Stimulated activated effector memory CD8-positive, alpha-beta T cell treated with anti-CD3 and anti-CD28 coated beads, Interleukin-12 subunit alpha, Interleukin-12 subunit beta, amount 100 ng/mL, for 72 hours (primary cell): Measurements from ENCODE around the gene RANBP3.

ENCODE experiments used
- ATAC-seq: fragments of 150-1000 bp; cut with Tn5 transposase; 2 replicates; pipeline ENCODE4 v1.10.0; 2021
- DNase-seq, 2 donors: peaks; one replicate each; pipeline ENCODE4 v3.0.0; 2021 to 2022; ENCODE audit warnings: low spot score in 2 of 2
- H3K27ac Mint-ChIP-seq: one replicate; pipeline ENCODE4 v1.8.0; 2022; ENCODE audit warnings: mild to moderate bottlenecking, mixed read lengths
- H3K36me3 Mint-ChIP-seq: one replicate; pipeline ENCODE4 v1.8.0; 2022; ENCODE audit warnings: mild to moderate bottlenecking, mixed read lengths
- H3K4me1 Mint-ChIP-seq: one replicate; pipeline ENCODE4 v1.8.0; 2022; ENCODE audit warnings: mixed read lengths
- H3K4me3 Mint-ChIP-seq: one replicate; pipeline ENCODE4 v1.8.0; 2022; ENCODE audit warnings: mild to moderate bottlenecking, mixed read lengths
- H3K9me3 Mint-ChIP-seq: one replicate; pipeline ENCODE4 v1.8.0; 2022; ENCODE audit warnings: mixed read lengths

RANBP3 gene

DNA sequence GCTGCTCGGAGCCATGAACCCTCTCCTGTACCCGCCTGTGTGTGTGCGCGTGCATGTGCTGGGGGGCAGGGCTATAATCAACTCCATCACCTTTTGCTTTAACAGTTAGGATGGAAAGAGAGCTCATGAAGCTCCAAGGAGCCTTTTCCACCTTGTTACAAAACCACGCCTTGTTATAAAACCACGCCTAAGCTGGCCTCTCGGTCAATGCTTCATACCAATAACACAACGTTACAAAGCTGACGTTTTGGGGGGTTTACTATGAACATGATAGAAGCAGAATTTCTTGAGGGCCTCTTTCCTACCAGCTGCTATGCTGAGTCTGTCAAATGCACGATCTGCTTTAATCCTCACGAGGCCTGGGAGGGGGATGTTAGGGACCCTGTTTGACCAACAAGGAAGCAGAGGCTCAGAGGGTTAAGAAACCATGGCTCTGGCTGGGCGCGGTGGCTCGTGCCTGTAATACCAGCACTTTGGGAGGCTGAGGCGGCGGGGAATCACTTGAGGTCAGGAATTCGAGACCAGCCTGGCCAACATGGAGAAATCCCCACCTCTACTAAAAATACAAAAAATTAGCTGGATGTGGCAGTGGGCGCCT, 52.0 kb downstream of the RANBP3 start:
- ATAC-seq, result no peak
- Mint-ChIP-seq H3K36me3 (peaks cover 98% of the 10 kb centered on the region), H3K4me1 (no peaks in the 10 kb centered on the region), H3K4me3 (no peak overlapping the region), H3K9me3 (no peaks in the 10 kb centered on the region), H3K27ac (no peak overlapping the region)
- DNase-seq, result no peak

DNA sequence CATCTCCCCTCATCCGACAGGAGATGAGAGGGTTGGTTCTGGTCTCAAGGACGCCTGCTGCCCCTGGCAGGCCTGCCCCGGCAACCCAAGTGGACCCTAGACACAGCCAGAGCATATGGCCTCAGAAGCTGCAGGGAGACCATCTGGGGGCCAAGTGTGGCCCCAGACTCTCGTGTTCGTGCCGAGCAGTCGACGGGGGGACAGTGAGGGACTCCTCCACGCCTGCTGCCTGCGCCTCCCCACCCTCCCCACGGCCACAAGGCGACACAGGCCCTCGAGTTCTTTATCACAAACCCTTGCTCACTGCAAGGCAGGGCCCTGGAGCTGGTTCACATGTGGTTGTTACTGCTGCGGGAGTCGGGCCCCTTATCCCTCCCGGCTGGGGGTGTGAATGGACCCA, 54.6 kb downstream of the RANBP3 start:
- Mint-ChIP-seq H3K27ac (no peak overlapping the region), H3K9me3 (no peaks in the 10 kb centered on the region), H3K4me1 (no peaks in the 10 kb centered on the region), H3K36me3 (peaks cover 98% of the 10 kb centered on the region), H3K4me3 (no peak overlapping the region)
- ATAC-seq (no peak), DNase-seq (no peak)

DNA sequence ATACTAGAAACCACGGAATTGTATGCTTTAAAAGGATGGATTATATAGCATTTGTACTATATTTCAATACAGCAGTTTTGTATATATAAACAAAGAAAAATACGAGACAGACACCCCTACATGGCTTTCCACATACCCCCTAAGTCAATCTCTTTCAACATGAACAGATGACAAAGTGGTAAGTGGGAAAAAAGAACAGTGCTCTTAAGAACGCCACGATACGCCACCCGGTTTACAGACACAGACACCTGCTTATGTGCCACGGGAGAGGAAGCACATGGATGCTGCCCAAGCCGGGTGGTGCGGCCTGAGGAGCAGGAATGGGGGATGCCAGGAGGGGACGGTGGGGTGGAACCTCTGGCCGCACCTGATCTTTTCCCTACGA, 55.8 kb downstream of the RANBP3 start:
- Mint-ChIP-seq H3K36me3 (peaks cover 99% of the 10 kb centered on the region), H3K27ac (no peak overlapping the region)

DNA sequence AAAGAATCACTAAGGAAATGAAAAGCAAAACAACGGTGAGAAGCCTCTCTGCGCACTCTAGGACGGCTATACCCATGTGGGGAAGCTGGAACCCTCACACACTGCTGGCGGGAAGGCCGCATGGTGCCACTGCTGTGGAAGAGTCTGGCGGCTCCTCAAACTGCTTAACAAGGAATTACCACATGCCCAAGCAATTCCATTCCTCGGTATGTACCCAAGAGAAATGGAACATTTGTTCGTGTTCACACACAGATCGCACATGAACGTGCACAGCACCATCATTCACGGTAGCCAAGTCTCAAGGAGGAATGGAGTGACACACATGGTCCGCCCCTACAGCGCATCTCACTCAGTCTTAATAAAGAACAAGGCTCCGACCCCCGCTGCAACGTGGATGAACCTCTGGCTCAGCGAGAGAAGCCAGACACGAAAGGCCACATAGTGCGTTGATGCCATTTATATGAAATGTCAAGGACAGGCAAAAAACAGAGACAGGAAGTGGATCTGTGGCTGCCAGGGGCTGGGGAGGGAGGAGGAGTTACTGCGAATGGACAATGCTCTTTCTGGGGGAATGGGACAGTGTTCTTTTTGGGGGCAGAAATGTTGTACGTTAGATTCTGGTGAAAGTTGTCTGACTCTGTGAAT, 56.3 kb downstream of the RANBP3 start:
- H3K9me3 Mint-ChIP-seq, result no peaks in the 10 kb centered on the region
- H3K4me1 Mint-ChIP-seq, result no peaks in the 10 kb centered on the region
- H3K27ac Mint-ChIP-seq, result no peak overlapping the region
- no peak overlapping the region for H3K4me3 Mint-ChIP-seq
- H3K36me3 Mint-ChIP-seq, result peaks cover 99% of the 10 kb centered on the region
- ATAC-seq, result no peak
- no peak for DNase-seq

More for the DNA sequence above, 55.8 kb downstream of the RANBP3 start:
- H3K9me3 Mint-ChIP-seq, result no peaks in the 10 kb centered on the region
- no peak overlapping the region for H3K4me3 Mint-ChIP-seq
- H3K4me1 Mint-ChIP-seq, result no peaks in the 10 kb centered on the region
- DNase-seq (no peak), ATAC-seq (no peak)

DNA sequence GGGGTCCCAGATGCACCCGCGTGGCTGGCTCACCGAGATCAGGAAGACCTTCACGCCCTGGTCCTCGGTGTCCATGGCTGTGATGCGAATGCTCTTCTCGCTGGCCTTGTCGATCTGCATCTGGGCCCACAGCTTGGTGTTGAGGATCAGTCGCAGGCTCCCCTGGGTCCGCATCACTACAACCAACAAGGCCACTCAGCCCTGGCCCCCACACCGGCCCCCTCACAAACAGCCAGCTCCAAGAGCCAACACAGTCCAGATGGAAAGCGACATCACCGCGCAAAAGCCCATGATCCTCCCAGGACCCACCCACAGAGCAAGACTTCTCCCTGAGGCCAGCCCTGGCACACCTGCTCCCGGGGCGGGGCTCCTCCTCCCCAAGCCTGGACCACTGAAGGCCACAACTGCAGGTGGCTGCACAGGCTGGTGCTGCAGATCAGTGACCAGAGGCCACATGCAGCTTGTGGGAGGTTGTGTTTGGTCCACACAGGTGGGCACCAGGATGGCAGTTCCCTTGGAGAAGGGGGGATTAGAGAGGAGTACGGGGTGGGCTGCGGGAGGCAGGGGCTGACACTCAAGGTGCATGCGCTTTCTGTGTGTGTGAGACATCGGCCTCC, 59.4 kb downstream of the RANBP3 start:
- ATAC-seq (no peak), DNase-seq (no peak)
- Mint-ChIP-seq H3K27ac (peak overlapping the region; percentile 70), H3K4me1 (no peaks in the 10 kb centered on the region), H3K4me3 (no peak overlapping the region), H3K9me3 (no peaks in the 10 kb centered on the region), H3K36me3 (peaks cover 82% of the 10 kb centered on the region)

DNA sequence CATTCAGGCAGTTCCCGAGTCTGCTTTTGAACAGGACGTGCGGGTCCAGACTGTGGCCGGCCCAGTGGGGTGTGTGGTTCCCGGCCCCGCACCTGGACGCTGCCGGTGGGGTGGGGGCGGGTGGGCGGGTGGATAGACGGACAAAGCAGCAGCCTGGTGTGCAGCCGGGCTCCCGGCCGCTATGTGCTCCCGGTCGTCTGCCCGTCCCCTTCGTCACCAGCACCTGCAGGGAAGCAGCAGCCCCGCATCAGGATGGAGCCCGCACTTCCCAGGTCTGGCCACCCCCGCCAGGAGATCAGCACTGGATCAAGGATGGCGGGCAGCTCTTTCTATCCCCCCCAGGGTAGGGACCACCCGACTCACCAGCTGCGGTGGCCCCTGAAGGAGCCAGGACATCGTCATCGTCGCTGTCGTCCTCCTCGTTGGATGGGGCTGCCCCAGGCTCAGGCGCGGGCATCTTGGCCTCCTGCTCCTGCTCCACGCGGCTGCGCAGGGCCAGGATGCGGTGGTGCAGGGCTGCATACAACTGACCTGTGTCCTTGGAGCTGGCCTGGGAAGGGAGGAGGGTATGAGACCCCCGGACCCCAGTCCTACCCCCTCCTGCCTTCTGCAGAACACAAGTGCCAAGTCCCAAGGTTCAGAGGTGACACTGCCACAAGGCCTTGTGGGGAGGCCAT, 60.4 kb downstream of the RANBP3 start:
- Mint-ChIP-seq H3K9me3 (no peaks in the 10 kb centered on the region), H3K27ac (peak overlapping the region; percentile 78), H3K4me1 (no peaks in the 10 kb centered on the region), H3K4me3 (no peak overlapping the region), H3K36me3 (peaks cover 72% of the 10 kb centered on the region)
- DNase-seq (no peak), ATAC-seq (no peak)

DNA sequence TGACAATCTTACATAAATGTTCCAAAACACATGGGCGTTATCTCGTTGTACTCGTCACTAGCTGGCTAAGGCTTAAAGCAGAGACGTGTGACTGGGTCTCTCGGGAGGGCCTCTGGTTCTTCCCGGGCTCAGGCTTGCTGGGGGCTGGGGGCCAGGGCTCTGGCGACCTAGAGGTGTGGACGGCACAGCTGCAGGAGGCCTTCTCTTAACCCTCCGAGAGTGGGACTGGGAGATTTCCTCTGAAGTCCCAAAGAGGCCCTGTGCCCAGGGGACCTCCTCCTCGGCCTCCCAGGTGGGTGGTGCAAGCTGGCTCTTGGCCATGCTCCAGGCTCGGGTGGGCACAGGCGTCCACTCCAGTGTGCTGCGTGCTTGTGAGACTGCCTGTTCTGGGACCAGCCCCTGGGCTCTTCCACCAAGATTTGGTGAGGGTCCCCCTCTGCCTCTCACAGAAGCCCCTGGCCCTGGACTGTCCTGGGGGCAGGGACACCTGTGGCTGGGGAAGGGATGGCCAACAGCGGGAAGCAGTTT, 61.7 kb downstream of the RANBP3 start:
- no peaks in the 10 kb centered on the region for H3K9me3 Mint-ChIP-seq
- H3K27ac Mint-ChIP-seq, result peak overlapping the region; percentile 78
- DNase-seq, result no peak
- peaks cover 58% of the 10 kb centered on the region for H3K36me3 Mint-ChIP-seq
- H3K4me3 Mint-ChIP-seq, result no peak overlapping the region
- ATAC-seq, result no peak
- H3K4me1 Mint-ChIP-seq, result no peaks in the 10 kb centered on the region

DNA sequence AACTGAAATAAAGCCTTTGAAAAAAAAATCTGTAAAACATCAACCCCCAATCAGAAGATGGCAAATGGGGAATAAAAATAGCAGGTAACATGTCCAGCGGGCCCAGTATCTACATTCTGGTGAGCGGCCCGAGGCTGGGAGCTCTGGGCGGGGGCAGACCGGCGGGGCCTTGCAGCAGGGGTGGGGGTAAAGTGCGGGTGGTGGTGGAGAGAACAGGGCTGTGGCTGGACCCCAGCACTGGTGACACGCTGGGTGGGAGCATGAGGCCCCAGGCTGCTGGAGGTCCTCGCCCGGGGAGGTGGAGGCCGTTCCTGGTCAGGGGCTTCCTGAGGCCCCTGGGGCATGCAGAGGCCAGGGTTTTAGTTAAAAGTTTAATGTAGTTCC, 62.2 kb downstream of the RANBP3 start:
- Mint-ChIP-seq H3K27ac (no peak overlapping the region), H3K36me3 (peaks cover 54% of the 10 kb centered on the region)
- DNase-seq, result no peak

DNA sequence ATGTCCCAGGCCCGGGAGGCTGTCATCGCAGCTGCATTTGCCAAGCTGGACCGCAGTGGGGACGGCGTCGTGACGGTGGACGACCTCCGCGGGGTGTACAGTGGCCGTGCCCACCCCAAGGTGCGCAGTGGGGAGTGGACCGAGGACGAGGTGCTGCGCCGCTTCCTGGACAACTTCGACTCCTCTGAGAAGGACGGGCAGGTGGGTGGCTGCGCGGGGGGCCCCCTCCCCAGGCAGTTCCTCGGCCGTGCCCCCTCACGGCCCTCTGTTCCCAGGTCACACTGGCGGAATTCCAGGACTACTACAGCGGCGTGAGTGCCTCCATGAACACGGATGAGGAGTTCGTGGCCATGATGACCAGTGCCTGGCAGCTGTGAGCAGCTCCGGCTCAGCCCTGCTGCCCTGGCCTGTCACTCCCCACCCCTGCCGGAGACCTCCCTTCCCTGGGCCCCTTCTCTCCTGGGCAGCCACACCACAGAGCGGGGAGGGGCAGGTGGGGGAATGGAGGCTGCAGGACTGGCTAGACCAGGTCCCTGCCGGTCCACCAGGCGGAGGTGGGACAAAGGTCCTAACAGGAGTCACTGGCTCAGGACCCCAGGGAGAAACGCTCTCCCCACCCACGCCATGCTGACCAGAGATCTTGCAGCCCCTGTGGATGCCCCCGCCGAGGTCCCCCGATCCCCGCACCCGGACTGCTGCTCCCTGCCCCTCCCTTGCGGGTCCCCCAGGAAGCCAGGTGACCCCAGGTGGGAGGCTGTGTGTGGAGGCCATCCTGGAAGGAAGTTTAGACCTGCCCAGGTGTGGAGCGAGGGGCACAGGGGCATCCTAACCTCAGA, 62.8 kb downstream of the RANBP3 start:
- DNase-seq, result no peak
- Mint-ChIP-seq H3K4me1 (no peaks in the 10 kb centered on the region), H3K9me3 (no peaks in the 10 kb centered on the region), H3K27ac (no peak overlapping the region), H3K36me3 (peaks cover 48% of the 10 kb centered on the region), H3K4me3 (no peak overlapping the region)
- ATAC-seq, result no peak

More for the DNA sequence above, 62.2 kb downstream of the RANBP3 start:
- no peak for ATAC-seq
- no peak overlapping the region for H3K4me3 Mint-ChIP-seq
- H3K4me1 Mint-ChIP-seq, result no peaks in the 10 kb centered on the region
- no peaks in the 10 kb centered on the region for H3K9me3 Mint-ChIP-seq

DNA sequence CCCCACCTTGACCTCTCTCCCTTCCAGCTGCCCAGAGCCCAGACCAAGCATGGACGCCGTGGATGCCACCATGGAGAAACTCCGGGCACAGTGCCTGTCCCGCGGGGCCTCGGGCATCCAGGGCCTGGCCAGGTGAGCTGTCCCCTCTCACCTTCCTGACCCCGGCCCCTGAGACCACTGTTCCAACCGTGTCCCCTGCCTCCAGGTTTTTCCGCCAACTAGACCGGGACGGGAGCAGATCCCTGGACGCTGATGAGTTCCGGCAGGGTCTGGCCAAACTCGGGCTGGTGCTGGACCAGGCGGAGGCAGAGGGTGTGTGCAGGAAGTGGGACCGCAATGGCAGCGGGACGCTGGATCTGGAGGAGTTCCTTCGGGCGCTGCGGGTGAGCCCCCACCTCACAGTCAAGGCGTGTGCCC, 63.6 kb downstream of the RANBP3 start:
- Mint-ChIP-seq H3K4me3 (no peak overlapping the region), H3K27ac (no peak overlapping the region), H3K9me3 (no peaks in the 10 kb centered on the region), H3K36me3 (peaks cover 40% of the 10 kb centered on the region), H3K4me1 (no peaks in the 10 kb centered on the region)
- no peak for DNase-seq
- ATAC-seq, result no peak

DNA sequence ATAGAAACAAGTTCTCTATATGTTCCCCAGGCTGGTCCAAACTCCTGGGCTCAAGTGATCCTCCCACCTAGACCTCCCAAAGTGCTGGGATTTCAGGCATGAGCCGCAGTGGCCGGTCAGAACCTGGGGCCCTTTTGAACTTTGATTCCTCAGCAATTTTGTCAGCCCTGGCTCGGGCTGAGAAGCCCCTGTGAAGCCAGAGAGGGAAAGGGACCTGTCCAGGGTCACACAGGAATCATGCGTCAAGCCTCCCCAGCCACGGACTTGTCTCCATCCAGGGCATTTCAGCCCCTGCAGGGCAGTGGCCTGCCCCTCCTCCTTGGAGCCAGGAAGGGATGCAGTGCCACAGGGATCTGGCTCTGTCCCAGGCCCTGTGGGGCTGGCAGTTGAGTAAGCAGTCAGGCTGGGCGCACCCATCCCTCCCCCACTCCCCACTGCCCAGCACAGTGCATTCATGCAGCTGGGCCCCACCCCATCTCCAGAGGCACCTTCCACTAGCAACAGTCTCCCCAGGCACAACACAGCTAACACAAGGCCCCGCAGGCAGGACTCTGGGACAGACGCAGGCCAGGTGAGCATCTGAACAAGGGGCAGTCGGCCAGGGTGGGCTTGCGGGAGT, 64.1 kb downstream of the RANBP3 start, which contains the start of gene CAPS:
Gene CAPS, plus strand, starts transcription at position 516 of the 619 bp plus-strand sequence. CDS start 153 bp downstream, outside the sequence.
- no peaks in the 10 kb centered on the region for H3K4me1 Mint-ChIP-seq
- no peak within 1 kb of the TSS for H3K4me3 Mint-ChIP-seq
- no peaks in the 10 kb centered on the region for H3K9me3 Mint-ChIP-seq
- no peak within 1 kb of the TSS for H3K27ac Mint-ChIP-seq
- ATAC-seq, result peak; percentile 5
- DNase-seq, result no peak
- H3K36me3 Mint-ChIP-seq, result peaks cover 34% of the 10 kb centered on the region

DNA sequence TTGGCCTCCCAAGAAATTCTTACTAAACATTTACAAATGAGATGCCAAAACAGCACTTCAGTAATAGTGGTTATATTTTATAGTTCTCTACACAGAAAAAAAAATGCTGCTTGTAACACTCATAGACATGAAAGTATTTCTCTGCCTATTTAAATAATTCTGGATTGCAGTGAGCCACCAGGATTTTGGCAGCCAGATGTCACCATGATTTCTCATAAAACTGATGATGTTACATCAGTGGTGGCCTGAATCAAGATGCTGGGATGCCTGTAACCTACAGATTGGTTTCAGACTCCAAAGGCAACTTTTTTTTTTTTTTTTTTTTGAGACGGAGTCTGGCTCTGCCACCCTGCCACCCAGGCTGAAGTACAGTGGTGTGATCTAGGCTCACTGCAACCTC, 66.6 kb downstream of the RANBP3 start:
- no peak overlapping the region for H3K4me3 Mint-ChIP-seq
- DNase-seq, result no peak
- H3K36me3 Mint-ChIP-seq, result peaks cover 11% of the 10 kb centered on the region
- H3K27ac Mint-ChIP-seq, result no peak overlapping the region
- no peaks in the 10 kb centered on the region for H3K9me3 Mint-ChIP-seq
- H3K4me1 Mint-ChIP-seq, result peaks cover 11% of the 10 kb centered on the region
- ATAC-seq, result no peak

DNA sequence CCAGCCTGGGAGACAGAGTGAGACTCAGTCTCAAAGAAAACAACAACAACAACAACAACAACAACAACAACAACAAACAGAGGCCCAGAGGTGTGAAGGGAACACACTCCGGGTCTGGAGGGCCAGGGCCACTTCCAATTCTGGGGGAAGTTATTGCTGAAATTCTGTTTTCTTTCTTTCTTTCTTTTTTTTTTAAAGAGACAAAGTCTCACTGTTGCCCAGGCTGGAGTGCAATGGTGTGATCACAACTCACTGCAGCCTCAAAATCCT, 67.4 kb downstream of the RANBP3 start:
- no peak for DNase-seq
- ATAC-seq, result no peak
- Mint-ChIP-seq H3K4me3 (no peak overlapping the region), H3K4me1 (peaks cover 15% of the 10 kb centered on the region), H3K27ac (no peak overlapping the region), H3K9me3 (no peaks in the 10 kb centered on the region), H3K36me3 (peaks cover 3% of the 10 kb centered on the region)

DNA sequence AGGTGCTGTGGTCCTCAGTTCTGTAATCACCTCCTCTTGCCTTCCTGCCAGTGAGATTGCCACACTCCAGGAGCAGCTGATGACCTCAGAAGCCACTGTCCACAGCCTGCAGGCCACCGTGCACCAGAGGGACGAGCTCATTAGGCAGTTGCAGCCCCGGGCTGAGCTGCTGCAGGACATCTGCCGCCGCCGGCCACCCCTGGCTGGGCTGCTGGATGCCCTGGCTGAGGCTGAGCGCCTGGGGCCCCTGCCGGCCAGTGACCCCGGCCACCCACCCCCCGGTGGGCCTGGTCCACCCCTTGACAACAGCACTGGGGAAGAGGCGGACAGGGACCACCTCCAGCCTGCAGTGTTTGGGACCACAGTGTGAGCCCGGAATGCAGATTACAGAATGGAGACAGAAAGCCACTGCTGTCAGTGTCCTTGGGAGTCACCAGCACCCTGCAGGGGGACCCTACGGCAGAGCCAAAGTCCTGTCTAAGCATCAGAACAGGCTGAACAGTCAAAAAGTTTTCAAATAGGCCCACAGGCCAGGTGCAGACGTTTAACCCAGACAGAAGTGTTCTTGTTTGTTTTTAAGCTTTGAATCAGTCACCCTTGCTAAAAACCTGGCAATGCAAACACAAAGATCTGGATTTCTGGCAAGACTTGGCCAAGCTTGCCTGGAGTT, 69.0 kb downstream of the RANBP3 start:
- Mint-ChIP-seq H3K27ac (no peak overlapping the region), H3K36me3 (peaks cover 7% of the 10 kb centered on the region), H3K4me1 (peaks cover 16% of the 10 kb centered on the region), H3K4me3 (no peak overlapping the region), H3K9me3 (no peaks in the 10 kb centered on the region)
- ATAC-seq, result no peak
- no peak for DNase-seq
